NCI-H774 (cell line): ENCODE results near the gene TEK.

ENCODE experiments used
- DNase-seq: peaks from one replicate; lab custom pipeline; 2025; lab: John Stamatoyannopoulos, UW

Gene TEK

GRCh38 chr9:27124151-27124550 lies 15.1 kb downstream of the TEK start:
- DNase-seq: no peak

- DNase-seq: no peak
Measured at GRCh38 chr9:27125030-27125429, 16.0 kb downstream of the TEK start.

- DNase-seq: no peak
Measured at GRCh38 chr9:27125936-27126335, 16.9 kb downstream of the TEK start.

GRCh38 chr9:27126670-27127069 lies 17.6 kb downstream of the TEK start:
- no peak for DNase-seq

- DNase-seq: no peak
Measured at GRCh38 chr9:27129221-27129620, 20.2 kb downstream of the TEK start.

DNA sequence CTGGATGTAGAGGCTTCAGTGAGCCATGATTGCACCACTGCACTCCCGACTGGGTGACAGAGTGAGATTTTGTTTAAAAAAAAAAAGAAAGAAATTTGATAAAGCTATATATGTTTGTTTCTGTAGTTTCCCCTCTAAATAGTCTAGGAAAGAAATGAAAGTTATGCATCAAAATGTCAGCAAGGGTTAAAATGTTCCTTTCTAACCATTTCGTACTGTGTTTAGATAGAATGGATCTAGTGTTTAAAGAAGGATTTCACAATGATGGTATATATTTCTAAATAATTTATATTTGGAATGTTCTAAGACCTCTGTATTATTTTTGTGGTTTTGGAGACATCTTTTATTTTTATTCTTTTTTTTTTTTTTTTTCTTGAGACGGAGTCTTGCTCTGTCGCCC lies 22.7 kb downstream of the TEK start:
- no peak for DNase-seq

DNA sequence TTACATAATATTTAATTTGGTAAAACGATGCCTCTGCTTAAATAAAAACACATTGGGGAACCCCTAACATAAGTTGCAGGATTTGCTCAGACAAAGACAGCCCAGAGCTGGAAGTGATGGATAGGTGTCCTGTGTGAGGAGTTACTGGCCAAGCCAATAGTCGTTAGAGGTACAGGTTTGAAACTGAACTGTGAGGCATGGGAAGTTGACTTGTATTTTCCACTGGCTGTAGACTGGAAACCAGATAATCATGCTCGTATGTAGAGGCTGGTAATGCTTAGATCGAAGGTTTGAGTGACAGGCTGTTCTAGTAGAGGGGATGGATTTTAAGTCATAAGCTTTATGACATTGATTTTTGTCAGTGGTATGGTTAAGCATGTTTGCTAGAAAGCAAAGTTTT lies 24.8 kb downstream of the TEK start:
- DNase-seq: no peak

DNA sequence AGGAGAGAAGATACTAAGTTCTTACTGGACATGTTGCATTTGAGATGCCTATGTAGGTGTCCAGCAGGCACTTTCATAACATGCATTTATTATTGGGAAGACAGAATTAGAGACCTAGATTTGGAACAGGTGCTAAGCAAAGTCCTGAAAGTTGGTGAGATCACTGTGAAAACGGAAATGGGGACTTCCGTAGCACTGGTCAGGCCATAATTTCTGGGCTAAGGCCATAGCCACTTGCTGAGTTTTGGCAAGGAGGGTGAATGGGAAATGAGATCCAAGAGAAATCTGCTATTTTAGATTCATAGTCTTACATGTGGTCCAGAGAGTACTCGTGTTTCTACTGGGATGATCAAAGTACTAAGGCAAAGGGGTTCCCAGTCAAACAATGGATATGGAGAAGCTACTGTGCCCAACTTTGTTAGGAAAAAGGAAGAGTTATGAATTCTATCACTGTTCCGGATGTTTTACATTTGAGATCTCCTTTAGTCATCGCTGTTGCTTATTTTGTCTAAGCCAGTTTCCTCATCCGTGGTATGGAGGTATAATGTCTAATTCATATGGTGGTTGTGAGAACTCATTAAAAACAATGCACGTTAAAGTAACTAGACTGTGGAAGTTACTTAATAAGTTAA lies 33.4 kb downstream of the TEK start:
- no peak for DNase-seq

DNA sequence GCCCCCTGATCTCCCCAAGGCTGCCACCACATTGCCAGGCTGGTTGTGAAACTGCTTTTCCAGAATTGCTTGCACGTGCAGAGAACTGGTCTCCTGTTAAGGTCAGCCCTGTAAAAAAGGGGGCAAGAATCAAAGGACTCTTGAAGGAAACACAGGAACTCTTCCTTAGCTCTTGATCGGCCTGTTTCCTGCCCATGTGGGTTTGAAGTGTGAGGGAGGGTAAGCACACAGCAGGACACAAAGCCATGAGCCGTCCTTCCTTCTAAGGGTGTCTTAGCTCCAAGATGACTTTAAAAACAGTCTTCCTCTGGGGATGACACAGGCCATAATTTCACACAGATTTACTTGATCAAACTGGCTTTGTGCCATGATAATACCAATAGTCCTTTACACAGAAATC lies 36.1 kb downstream of the TEK start:
- no peak for DNase-seq

GRCh38 chr9:27149651-27150050 lies 40.6 kb downstream of the TEK start:
- DNase-seq: no peak

DNA sequence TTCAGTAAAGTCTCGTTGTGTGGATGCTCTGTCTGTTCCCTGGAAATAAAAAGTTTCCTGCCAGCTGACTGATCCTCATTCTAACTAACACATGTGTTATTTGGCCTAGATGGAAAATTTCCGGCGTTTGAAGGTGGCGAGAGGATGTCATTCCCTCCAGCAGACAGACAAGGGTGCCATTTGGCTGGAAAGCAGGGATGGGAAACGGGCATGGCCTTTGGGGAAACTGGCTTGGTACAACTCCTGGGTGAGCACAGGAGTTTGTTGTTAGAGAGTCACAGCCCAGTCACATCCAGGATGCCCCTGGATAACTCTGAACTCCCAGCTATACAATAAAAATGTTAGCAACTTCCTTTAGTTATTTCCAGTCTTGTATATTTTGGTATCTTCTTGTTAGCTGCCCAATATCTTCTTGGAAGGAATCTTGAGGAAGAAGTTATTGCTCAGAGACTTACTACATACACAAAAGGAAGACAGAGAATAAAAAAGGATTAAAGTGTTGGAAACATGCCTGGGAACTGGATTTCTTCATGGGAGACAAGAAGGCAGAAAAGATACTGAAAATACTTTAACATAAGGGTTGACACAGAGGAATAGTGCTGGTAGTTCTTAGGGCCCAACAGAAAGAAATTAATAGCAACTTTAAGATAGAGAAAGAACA lies 41.9 kb downstream of the TEK start:
- DNase-seq: no peak

DNA sequence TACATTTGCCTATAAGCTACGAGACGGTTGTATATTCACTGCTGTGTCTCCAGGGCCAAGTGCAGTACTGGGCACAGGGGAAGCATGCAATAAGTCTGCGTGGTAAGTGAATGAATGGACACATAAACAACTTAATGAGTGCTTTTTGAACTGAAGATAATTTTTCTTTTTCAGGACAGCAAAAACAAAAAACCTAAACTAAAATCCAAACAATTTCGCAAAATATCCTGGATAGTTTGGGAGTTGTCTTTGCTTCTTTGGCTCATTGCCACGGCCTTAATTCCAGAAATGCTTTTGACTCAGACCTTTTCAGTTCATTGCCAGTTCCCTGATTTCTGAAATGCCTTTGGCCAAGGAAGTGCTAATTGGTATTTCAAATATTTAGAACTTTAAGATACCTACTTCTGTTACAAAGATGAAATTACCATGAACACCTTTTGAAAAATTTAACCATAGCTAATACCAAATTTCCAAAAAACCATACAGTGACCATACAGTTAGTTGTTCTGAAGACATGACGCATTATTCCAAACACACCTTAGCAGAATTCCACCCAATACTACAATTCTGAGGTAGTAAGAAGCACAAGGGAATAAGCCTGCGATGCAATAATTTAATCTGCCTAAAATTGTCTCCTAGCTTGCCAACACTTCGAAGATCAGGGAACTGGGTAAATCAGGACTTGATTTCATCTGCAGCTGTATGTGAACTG lies 42.8 kb downstream of the TEK start:
- DNase-seq: no peak

DNA sequence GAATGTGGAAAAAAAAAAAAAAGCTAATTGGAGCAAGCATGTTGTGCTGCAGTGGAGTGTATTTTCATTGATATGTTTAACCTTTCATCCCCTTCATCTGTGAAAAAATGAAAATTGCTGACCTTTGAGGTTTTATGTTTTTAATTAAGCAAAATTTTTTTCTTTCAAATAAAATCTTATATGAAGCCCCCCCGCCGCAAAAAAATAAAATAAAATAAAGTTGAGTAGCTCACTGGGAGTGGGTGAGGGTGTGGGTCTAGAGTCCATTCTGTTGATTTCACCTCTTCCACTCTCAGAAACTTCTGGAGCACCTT lies 43.3 kb downstream of the TEK start:
- no peak for DNase-seq

- DNase-seq: no peak
Measured at GRCh38 chr9:27154908-27155307, 45.9 kb downstream of the TEK start.

- no peak for DNase-seq
Measured at GRCh38 chr9:27157097-27157496, 48.1 kb downstream of the TEK start.

- no peak for DNase-seq
Measured at GRCh38 chr9:27157736-27158135, 48.7 kb downstream of the TEK start.

DNA sequence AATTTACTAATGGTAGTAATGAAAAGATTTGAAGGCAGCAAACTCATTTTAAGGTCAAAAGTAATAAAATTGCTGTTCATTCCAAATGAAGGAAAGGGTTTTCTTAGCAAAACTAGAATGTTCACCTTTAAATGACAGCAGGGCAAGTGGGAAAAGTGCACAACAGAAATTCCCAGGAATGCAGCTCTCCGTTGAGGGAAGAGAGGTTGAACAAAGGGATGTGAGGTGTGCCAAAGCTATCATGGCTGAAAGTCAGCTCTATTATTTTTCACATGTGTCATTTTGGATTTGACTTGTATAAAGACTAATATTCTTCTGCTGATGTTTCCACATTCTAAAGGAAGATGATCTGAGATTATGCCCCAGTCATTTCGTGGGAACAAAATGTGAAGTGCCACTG lies 51.6 kb downstream of the TEK start:
- no peak for DNase-seq

DNA sequence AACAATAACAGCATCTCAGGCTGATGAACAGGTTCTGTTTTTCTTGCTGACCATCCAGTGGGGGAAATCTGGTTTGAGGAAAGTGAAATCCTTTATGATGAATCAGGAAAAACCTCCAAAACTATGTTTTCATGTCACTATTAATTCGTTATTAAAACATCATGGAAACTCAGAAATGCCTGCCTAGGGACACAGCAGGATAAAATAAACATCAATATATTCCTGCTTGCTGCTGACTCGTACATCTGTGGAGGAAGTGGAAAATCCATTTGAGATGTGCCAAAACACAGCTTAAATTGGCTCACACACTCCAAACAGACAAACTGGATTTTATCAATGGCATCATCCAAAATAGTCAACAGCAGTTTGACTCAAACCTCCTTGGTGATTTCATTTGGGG lies 53.0 kb downstream of the TEK start:
- DNase-seq: no peak

GRCh38 chr9:27165068-27165467 lies 56.0 kb downstream of the TEK start:
- DNase-seq: no peak

GRCh38 chr9:27165670-27166069 lies 56.6 kb downstream of the TEK start:
- DNase-seq: no peak

DNA sequence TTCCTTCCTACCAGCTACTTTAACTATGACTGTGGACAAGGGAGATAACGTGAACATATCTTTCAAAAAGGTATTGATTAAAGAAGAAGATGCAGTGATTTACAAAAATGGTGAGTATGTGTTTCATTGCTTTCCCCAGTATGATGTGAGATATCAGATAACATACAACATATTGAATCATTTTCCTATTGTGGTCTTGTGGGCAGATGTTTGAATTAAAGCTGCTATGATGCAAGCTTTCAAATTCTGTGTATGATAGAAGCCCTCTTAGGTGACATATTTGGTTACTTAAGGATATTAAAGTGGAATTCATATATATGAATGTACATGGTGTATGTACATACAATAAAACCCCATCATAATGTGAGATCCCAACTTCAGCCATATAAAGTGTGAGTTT lies 59.5 kb downstream of the TEK start:
- DNase-seq: no peak

DNA sequence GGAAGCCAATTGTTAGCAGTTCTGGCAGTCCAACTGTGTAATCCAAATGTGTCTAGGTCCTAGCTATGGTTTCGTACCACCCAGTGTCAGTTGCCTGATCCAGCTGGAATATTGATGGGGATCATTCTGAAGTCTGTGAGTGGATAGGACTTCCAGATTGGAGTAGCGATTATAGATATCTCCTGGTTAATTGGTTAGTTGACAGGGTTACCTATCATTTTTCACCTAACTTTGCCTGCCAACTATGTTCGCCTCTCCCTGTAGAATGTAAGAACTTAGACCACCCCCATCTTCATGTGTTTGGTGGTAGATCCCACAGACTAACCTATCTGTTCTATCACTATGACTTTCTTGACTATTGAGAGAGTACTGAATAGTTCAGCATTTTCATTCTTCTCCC lies 59.9 kb downstream of the TEK start:
- no peak for DNase-seq

DNA sequence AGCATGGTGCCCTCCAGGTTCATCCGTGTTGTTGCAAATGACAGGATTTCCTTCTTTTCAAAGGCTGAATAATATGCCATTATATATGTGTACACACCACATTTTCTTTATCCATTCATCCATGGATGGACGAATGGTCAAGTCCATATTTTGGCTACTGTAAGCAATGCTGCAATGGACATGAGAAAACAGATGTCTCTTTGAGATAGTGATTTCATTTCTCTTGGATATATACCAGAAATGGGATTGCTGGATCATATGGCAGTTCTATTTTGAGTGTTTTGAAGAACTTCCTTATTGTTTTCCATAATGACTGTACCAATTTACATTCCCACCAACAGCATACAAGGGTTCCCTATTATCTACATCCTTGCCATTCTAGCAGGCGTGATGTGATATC lies 67.9 kb downstream of the TEK start:
- DNase-seq: no peak
